ENCODE data around the gene CXADR.

The CXADR gene

DNA sequence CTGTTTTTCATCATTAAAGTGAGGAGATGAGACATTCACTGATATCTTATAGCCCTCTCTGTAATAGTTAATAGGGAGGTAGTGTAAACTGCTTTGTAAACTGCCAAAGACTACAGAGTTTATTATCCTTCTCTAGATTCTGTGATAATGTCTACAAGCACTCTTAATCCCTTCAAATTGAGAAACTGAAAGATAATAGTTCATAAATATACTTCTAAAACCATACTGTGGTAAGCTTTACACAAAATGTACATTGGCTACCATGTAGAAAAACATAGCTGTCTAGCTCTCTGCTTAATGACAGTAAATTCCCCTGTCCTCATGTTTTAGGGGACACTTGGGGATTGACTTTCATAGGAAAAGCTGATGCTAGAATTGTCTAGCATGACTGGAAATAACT lies 39.6 kb downstream of the CXADR start:
- H2AFZ ChIP-seq (ENCODE audit: low read depth, low read length) = no peak overlapping the region
- H3K4me2 ChIP-seq (ENCODE audit: low read length) = no peak overlapping the region
- H3K4me3 ChIP-seq (ENCODE audit: low read length) = no peak overlapping the region
- no peak overlapping the region for H3K27ac ChIP-seq (ENCODE audit: low read length)
- H3K36me3 ChIP-seq (replicated peaks; ENCODE audit: low read depth, low read length) = no peaks in the 10 kb centered on the region
- H3K9ac ChIP-seq (ENCODE audit: low read length) = no peak overlapping the region
- no peaks in the 10 kb centered on the region for H3K9me3 ChIP-seq (ENCODE audit: insufficient read depth, low read length)
- TF ChIP-seq, protein P1, sequence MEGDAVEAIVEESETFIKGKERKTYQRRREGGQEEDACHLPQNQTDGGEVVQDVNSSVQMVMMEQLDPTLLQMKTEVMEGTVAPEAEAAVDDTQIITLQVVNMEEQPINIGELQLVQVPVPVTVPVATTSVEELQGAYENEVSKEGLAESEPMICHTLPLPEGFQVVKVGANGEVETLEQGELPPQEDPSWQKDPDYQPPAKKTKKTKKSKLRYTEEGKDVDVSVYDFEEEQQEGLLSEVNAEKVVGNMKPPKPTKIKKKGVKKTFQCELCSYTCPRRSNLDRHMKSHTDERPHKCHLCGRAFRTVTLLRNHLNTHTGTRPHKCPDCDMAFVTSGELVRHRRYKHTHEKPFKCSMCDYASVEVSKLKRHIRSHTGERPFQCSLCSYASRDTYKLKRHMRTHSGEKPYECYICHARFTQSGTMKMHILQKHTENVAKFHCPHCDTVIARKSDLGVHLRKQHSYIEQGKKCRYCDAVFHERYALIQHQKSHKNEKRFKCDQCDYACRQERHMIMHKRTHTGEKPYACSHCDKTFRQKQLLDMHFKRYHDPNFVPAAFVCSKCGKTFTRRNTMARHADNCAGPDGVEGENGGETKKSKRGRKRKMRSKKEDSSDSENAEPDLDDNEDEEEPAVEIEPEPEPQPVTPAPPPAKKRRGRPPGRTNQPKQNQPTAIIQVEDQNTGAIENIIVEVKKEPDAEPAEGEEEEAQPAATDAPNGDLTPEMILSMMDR (IDR thresholded peaks at IDR 0.05; ENCODE audit: low read depth, low read length) = no peak
- no peak for TF ChIP-seq EZH2phosphoT487 (IDR thresholded peaks at IDR 0.05; ENCODE audit: low read depth)
- peaks cover 9% of the 10 kb centered on the region for H3K4me1 ChIP-seq (ENCODE audit: low read length)
- H3K79me2 ChIP-seq (ENCODE audit: low read length) = no peaks in the 10 kb centered on the region
- no peaks in the 10 kb centered on the region for H3K27me3 ChIP-seq (ENCODE audit: low read depth, low read length)
- H4K20me1 ChIP-seq (ENCODE audit: insufficient read depth, low read length) = no peaks in the 10 kb centered on the region

DNA sequence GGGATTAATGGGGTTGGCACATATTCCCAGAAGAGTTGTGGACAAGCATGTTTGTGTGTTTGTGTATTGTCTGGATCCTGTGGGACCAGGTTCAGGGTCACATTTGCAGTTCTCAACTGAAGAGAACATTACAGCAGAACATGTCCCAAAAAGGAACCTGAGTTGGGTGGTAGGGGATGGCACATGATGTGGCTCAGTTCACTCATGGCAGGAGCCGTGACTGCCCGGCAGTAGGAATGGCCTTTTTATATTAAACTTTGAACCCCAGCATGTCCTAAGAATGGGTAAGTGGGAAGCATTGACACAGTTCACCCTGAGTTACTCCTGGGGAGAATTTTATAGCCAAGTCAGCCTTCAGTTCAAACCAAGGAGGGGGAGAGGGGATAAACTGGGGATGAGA lies 41.3 kb downstream of the CXADR start:
- Histone ChIP-seq H3K27ac (ENCODE audit: low read length) (no peak overlapping the region), H3K4me1 (ENCODE audit: low read length) (peaks cover 6% of the 10 kb centered on the region), H3K79me2 (ENCODE audit: low read length) (no peaks in the 10 kb centered on the region), H3K27me3 (ENCODE audit: low read depth, low read length) (no peaks in the 10 kb centered on the region), H3K4me3 (ENCODE audit: low read length) (no peak overlapping the region), H3K36me3 (replicated peaks; ENCODE audit: low read depth, low read length) (no peaks in the 10 kb centered on the region), H3K9me3 (ENCODE audit: insufficient read depth, low read length) (no peaks in the 10 kb centered on the region), H2AFZ (ENCODE audit: low read depth, low read length) (no peak overlapping the region), H3K4me2 (ENCODE audit: low read length) (no peak overlapping the region), H4K20me1 (ENCODE audit: insufficient read depth, low read length) (no peaks in the 10 kb centered on the region), H3K9ac (ENCODE audit: low read length) (no peak overlapping the region)
- TF ChIP-seq EZH2phosphoT487 (IDR thresholded peaks at IDR 0.05; ENCODE audit: low read depth) = no peak
- TF ChIP-seq, protein P1 (IDR thresholded peaks at IDR 0.05; ENCODE audit: low read depth, low read length) = no peak

DNA sequence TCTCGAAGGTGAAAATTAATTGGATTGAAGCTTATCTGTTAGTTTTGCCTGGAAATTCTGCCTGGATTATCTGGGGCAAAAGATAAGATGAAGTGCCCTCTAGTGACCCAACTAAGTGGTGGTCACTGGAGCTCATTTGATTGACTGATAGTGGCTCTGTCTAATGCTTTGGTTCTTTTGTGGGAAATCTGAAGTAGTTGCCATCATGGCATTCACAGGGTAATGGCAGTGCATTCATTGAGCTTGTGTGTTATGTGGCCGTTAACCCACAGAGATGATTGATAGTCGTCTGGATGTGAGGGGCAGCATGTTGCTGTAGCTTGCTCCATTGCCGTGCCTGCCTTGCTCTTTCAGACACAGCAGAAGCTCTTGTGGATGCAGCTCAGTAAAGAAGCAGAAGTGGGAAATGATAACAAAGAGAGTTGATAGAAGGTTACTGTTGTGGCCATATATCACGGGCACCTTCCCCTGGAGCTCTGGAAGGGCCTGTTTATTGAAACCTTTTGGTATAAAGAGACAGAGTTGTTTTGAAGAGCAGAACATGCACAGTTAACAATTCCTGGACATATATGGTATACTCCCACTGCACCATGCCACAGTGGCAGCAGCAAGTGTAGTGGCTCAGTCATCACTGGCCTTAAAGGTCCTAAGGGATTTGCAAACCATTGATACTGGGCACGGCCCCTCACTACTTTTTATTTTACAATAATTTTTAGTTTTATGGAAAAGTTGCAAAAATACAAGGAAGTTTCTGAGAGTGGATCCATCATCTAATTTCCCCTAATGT lies 42.0 kb downstream of the CXADR start:
- Histone ChIP-seq H3K4me3 (ENCODE audit: low read length) (no peak overlapping the region), H3K4me1 (ENCODE audit: low read length) (peaks cover 6% of the 10 kb centered on the region), H3K27me3 (ENCODE audit: low read depth, low read length) (no peaks in the 10 kb centered on the region), H3K9ac (ENCODE audit: low read length) (no peak overlapping the region), H3K36me3 (replicated peaks; ENCODE audit: low read depth, low read length) (no peaks in the 10 kb centered on the region), H3K27ac (ENCODE audit: low read length) (no peak overlapping the region), H3K79me2 (ENCODE audit: low read length) (no peaks in the 10 kb centered on the region), H3K9me3 (ENCODE audit: insufficient read depth, low read length) (no peaks in the 10 kb centered on the region), H4K20me1 (ENCODE audit: insufficient read depth, low read length) (no peaks in the 10 kb centered on the region), H2AFZ (ENCODE audit: low read depth, low read length) (no peak overlapping the region), H3K4me2 (ENCODE audit: low read length) (no peak overlapping the region)
- TF ChIP-seq, protein P1 (IDR thresholded peaks at IDR 0.05; ENCODE audit: low read depth, low read length) = peak; percentile 38
- no peak for TF ChIP-seq EZH2phosphoT487 (IDR thresholded peaks at IDR 0.05; ENCODE audit: low read depth)

DNA sequence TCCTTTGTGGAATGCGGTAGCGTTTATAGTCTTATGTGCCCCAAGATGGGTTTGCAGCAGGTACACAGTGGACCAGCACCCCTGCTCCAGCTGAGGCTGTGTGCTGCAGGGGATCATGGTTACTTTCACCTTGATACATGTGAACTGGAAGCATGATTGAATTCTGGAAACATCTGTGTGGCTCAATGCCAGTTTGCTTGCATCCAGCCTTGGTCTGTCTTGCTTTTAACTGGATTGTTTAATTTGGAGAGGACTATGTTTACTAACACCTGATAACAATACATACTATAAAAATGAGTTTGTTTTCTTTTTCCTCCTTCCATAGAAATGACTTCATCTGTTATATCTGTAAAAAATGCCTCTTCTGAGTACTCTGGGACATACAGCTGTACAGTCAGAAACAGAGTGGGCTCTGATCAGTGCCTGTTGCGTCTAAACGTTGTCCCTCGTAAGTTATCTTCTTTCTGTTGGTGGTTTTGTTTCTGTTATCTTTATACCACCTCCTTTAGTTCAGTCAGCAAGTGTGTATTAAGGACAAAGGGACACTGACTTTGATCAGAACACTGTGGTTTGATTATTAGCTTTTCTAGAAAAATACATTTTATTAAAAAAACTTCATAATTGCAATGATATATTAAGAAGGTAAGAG lies 47.7 kb downstream of the CXADR start:
- peaks cover 6% of the 10 kb centered on the region for H3K4me1 ChIP-seq (ENCODE audit: low read length)
- H3K27me3 ChIP-seq (ENCODE audit: low read depth, low read length) = no peaks in the 10 kb centered on the region
- H3K9me3 ChIP-seq (ENCODE audit: insufficient read depth, low read length) = no peaks in the 10 kb centered on the region
- TF ChIP-seq EZH2phosphoT487 (IDR thresholded peaks at IDR 0.05; ENCODE audit: low read depth) = no peak
- TF ChIP-seq, protein P1 (IDR thresholded peaks at IDR 0.05; ENCODE audit: low read depth, low read length) = no peak
- H3K36me3 ChIP-seq (replicated peaks; ENCODE audit: low read depth, low read length) = no peaks in the 10 kb centered on the region
- no peak overlapping the region for H3K27ac ChIP-seq (ENCODE audit: low read length)
- no peaks in the 10 kb centered on the region for H3K79me2 ChIP-seq (ENCODE audit: low read length)
- no peaks in the 10 kb centered on the region for H4K20me1 ChIP-seq (ENCODE audit: insufficient read depth, low read length)
- H3K9ac ChIP-seq (ENCODE audit: low read length) = no peak overlapping the region
- no peak overlapping the region for H3K4me3 ChIP-seq (ENCODE audit: low read length)
- H2AFZ ChIP-seq (ENCODE audit: low read depth, low read length) = no peak overlapping the region
- no peak overlapping the region for H3K4me2 ChIP-seq (ENCODE audit: low read length)

Data from OCI-LY3 (cell line).